ENCODE measurements around the gene FEM1A. TPM values are rescaled to one million over a fixed set of nuclear protein-coding genes. Genes with fewer than 3 reads are reported as not detected.
"Not testable (repeated sequence)": the region's sequence is repeated elsewhere in the genome, so short reads cannot be mapped to it uniquely, and the experiment has no call there.

The FEM1A gene
- total and polyA plus RNA-seq, 2 donors (not counting 1 experiment from before 2014, with no cell fraction given) = 5.8 to 18.7 TPM

GRCh38 chr19:4775627-4776152, 15.8 kb upstream of the FEM1A start:
- intact Hi-C loops (cut with micrococcal nuclease) = no loop called here
- Histone ChIP-seq H3K4me2 (replicated peaks; ENCODE audit: low read depth, low read length, poor library complexity, severe bottlenecking) (no peak overlapping the region), H3K9me3 (ENCODE audit: control extremely low read depth in 1 of 3, control insufficient read depth in 2 of 3, insufficient read depth in 1 of 3, low read length in 2 of 3) (peaks cover 0 to 10% (median 0%) of the 10 kb centered on the region in 3 donors), H3K27me3 (replicated peaks in 1 of 4; ENCODE audit: control extremely low read depth in 1 of 4, control insufficient read depth in 3 of 4, insufficient read depth in 4 of 4, low read length in 3 of 4) (peaks cover 0 to 22% (median 2%) of the 10 kb centered on the region in 4 experiments), H3K9ac (ENCODE audit: low read length) (no peak overlapping the region), H4K20me1 (ENCODE audit: control insufficient read depth, insufficient read depth, low read length, poor library complexity, severe bottlenecking) (no peaks in the 10 kb centered on the region), H2AFZ (ENCODE audit: insufficient read depth, low read depth, low read length, poor library complexity, severe bottlenecking) (no peak overlapping the region), H3K36me3 (replicated peaks in 1 of 2; ENCODE audit: control extremely low read depth in 1 of 2, control insufficient read depth in 1 of 2, extremely low read depth in 1 of 2, insufficient read depth in 2 of 2, low read length in 1 of 2) (no peaks in the 10 kb centered on the region), H3K27ac (ENCODE audit: low read length in 2 of 2) (no peak overlapping the region), H3K4me3 (ENCODE audit: control extremely low read depth in 1 of 5, extremely low read depth in 1 of 5, insufficient read depth in 1 of 5, low read depth in 2 of 5, low read length in 4 of 5) (no peak overlapping the region), H3K4me1 (ENCODE audit: control insufficient read depth in 2 of 2, insufficient read depth in 2 of 2, low read length in 2 of 2) (peaks cover 0 to 3% of the 10 kb centered on the region in 2 donors), H3K79me2 (ENCODE audit: control insufficient read depth, insufficient read depth, low read length) (no peaks in the 10 kb centered on the region)
- no peak overlapping the region for H3K27ac Mint-ChIP-seq
- POLR2A ChIA-PET = no interaction called here
- peaks cover 26% of the 10 kb centered on the region for H3K27me3 Mint-ChIP-seq
- CTCF ChIA-PET = no interaction called here
- ATAC-seq (ENCODE audit: low read depth) = no peak
- WGBS (ENCODE audit: insufficient coverage) = 66% methylated on average over 4 of the region's 5 CpGs
- peaks cover 1% of the 10 kb centered on the region for H3K9me3 Mint-ChIP-seq (ENCODE audit: insufficient read depth)
- DNase-seq = no peak
- no peak overlapping the region for H3K4me3 Mint-ChIP-seq
- H3K4me1 Mint-ChIP-seq = peaks cover 2% of the 10 kb centered on the region
- TF ChIP-seq EZH2 (IDR thresholded peaks at IDR 0.05; ENCODE audit: borderline replicate concordance, insufficient read depth, low read depth, low read length, poor library complexity, severe bottlenecking) = no peak

- H3K27ac Mint-ChIP-seq = no peak overlapping the region
- POLR2A ChIA-PET = no interaction called here
- Histone ChIP-seq H3K79me2 (ENCODE audit: control insufficient read depth, insufficient read depth, low read length) (no peaks in the 10 kb centered on the region), H3K9me3 (ENCODE audit: control extremely low read depth in 1 of 3, control insufficient read depth in 2 of 3, insufficient read depth in 1 of 3, low read length in 2 of 3) (peaks cover 0 to 16% (median 0%) of the 10 kb centered on the region in 3 donors), H3K27me3 (replicated peaks in 1 of 4; ENCODE audit: control extremely low read depth in 1 of 4, control insufficient read depth in 3 of 4, insufficient read depth in 4 of 4, low read length in 3 of 4) (peaks cover 0 to 23% (median 2%) of the 10 kb centered on the region in 4 experiments), H3K4me2 (replicated peaks; ENCODE audit: low read depth, low read length, poor library complexity, severe bottlenecking) (no peak overlapping the region), H3K9ac (ENCODE audit: low read length) (no peak overlapping the region), H3K36me3 (replicated peaks in 1 of 2; ENCODE audit: control extremely low read depth in 1 of 2, control insufficient read depth in 1 of 2, extremely low read depth in 1 of 2, insufficient read depth in 2 of 2, low read length in 1 of 2) (no peaks in the 10 kb centered on the region), H3K27ac (ENCODE audit: low read length in 2 of 2) (no peak overlapping the region), H4K20me1 (ENCODE audit: control insufficient read depth, insufficient read depth, low read length, poor library complexity, severe bottlenecking) (no peaks in the 10 kb centered on the region), H2AFZ (ENCODE audit: insufficient read depth, low read depth, low read length, poor library complexity, severe bottlenecking) (no peak overlapping the region), H3K4me1 (ENCODE audit: control insufficient read depth in 2 of 2, insufficient read depth in 2 of 2, low read length in 2 of 2) (peaks cover 0 to 3% of the 10 kb centered on the region in 2 donors), H3K4me3 (ENCODE audit: control extremely low read depth in 1 of 5, extremely low read depth in 1 of 5, insufficient read depth in 1 of 5, low read depth in 2 of 5, low read length in 4 of 5) (no peak overlapping the region)
- CTCF ChIA-PET = no interaction called here
- WGBS (ENCODE audit: insufficient coverage) = 47% methylated on average over 9 of the region's 14 CpGs
- H3K9me3 Mint-ChIP-seq (ENCODE audit: insufficient read depth) = peaks cover 4% of the 10 kb centered on the region
- no peak overlapping the region for H3K4me3 Mint-ChIP-seq
- DNase-seq (no peak), ATAC-seq (ENCODE audit: low read depth) (no peak)
- peaks cover 2% of the 10 kb centered on the region for H3K4me1 Mint-ChIP-seq
- intact Hi-C loops (cut with micrococcal nuclease) = no loop called here
- no peak for TF ChIP-seq CTCF (IDR thresholded peaks at IDR 0.05)
- no peak for TF ChIP-seq EZH2 (IDR thresholded peaks at IDR 0.05; ENCODE audit: borderline replicate concordance, insufficient read depth, low read depth, low read length, poor library complexity, severe bottlenecking)
- peaks cover 26% of the 10 kb centered on the region for H3K27me3 Mint-ChIP-seq
These were observed 14.9 kb upstream of the FEM1A start for GRCh38 chr19:4776436-4777211.

- H3K27ac Mint-ChIP-seq; CTCF ChIA-PET; H3K4me2 ChIP-seq (replicated peaks; ENCODE audit: low read depth, low read length, poor library complexity, severe bottlenecking); H4K20me1 ChIP-seq (ENCODE audit: control insufficient read depth, insufficient read depth, low read length, poor library complexity, severe bottlenecking); ATAC-seq (ENCODE audit: low read depth); DNase-seq; H2AFZ ChIP-seq (ENCODE audit: insufficient read depth, low read depth, low read length, poor library complexity, severe bottlenecking); H3K4me1 ChIP-seq (ENCODE audit: control insufficient read depth in 2 of 2, insufficient read depth in 2 of 2, low read length in 2 of 2); H3K4me3 Mint-ChIP-seq; H3K4me3 ChIP-seq (ENCODE audit: control extremely low read depth in 1 of 5, extremely low read depth in 1 of 5, insufficient read depth in 1 of 5, low read depth in 2 of 5, low read length in 4 of 5); H3K79me2 ChIP-seq (ENCODE audit: control insufficient read depth, insufficient read depth, low read length); H3K27ac ChIP-seq (ENCODE audit: low read length in 2 of 2); intact Hi-C loops (cut with micrococcal nuclease); H3K9me3 Mint-ChIP-seq (ENCODE audit: insufficient read depth); H3K36me3 ChIP-seq (replicated peaks in 1 of 2; ENCODE audit: control extremely low read depth in 1 of 2, control insufficient read depth in 1 of 2, extremely low read depth in 1 of 2, insufficient read depth in 2 of 2, low read length in 1 of 2); H3K9ac ChIP-seq (ENCODE audit: low read length); H3K4me1 Mint-ChIP-seq: not testable (repeated sequence)
- peaks cover 0 to 19% (median 2%) of the 10 kb centered on the region in 4 experiments for H3K27me3 ChIP-seq (replicated peaks in 1 of 4; ENCODE audit: control extremely low read depth in 1 of 4, control insufficient read depth in 3 of 4, insufficient read depth in 4 of 4, low read length in 3 of 4)
- 87% methylated on average over 5 of the region's 5 CpGs for WGBS (ENCODE audit: insufficient coverage)
- H3K27me3 Mint-ChIP-seq = peaks cover 16% of the 10 kb centered on the region
- POLR2A ChIA-PET = interaction anchor here (0.9 kb wide), 1 partner anchor 39 kb away, joined by 12 read pairs; no protein-coding TSS in a partner anchor
- peaks cover 0 to 16% (median 0%) of the 10 kb centered on the region in 3 donors for H3K9me3 ChIP-seq (ENCODE audit: control extremely low read depth in 1 of 3, control insufficient read depth in 2 of 3, insufficient read depth in 1 of 3, low read length in 2 of 3)
These were observed 13.4 kb upstream of the FEM1A start for GRCh38 chr19:4778124-4778523.
